ENCODE results near the gene NEK10.

DNA sequence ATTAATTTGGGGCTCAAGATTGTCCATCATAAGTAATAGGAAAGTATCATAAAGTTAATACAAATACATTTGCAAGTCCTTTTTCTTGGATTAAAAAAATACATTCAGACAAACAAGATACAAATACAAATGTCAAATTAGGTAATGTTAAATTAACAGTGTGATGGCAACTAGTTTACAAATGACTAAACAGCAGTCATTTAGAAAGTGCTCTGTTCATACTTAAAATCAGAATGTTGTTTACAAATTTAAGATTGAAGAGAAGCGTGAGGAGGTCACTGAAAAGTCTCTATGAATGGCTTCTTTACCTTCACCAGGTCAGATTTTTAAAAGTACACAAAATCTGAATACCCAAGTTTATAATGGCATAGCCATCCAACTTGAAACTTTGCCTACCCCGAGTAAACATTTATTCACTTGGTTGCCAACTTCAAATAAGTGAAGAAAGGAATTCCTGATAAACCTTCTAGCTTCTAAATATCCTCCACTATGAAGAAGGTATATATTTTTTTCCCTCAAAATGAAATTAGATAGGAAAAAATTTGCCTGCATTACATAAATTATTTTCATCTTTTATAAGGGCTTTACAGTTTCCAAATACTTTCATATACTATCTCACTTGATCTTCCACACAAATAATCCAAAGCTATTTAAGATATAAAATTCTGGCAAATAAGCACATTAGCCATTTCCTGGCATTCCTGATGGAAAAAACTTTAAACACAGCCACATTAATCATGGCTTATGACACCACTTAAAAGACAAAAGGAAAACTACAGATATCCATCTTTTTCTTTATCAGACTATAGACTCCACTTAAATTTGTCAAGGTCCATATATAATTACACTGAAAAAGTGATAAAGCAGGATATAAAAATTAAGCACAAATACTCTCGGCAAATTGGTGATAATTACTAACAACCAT, 11.5 kb upstream of the NEK10 start:
- TF ChIP-seq, protein P1, sequence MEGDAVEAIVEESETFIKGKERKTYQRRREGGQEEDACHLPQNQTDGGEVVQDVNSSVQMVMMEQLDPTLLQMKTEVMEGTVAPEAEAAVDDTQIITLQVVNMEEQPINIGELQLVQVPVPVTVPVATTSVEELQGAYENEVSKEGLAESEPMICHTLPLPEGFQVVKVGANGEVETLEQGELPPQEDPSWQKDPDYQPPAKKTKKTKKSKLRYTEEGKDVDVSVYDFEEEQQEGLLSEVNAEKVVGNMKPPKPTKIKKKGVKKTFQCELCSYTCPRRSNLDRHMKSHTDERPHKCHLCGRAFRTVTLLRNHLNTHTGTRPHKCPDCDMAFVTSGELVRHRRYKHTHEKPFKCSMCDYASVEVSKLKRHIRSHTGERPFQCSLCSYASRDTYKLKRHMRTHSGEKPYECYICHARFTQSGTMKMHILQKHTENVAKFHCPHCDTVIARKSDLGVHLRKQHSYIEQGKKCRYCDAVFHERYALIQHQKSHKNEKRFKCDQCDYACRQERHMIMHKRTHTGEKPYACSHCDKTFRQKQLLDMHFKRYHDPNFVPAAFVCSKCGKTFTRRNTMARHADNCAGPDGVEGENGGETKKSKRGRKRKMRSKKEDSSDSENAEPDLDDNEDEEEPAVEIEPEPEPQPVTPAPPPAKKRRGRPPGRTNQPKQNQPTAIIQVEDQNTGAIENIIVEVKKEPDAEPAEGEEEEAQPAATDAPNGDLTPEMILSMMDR (IDR thresholded peaks at IDR 0.05) = no peak
- TF ChIP-seq POLR2AphosphoS5 (IDR thresholded peaks at IDR 0.05) (no peak), POLR2A (IDR thresholded peaks at IDR 0.05; ENCODE audit: low read depth) (no peak), EP300 (IDR thresholded peaks at IDR 0.05) (no peak)
